Measurements from ENCODE around the gene PPFIA1. TPM values are rescaled to one million over a fixed set of nuclear protein-coding genes. Genes with fewer than 3 reads are reported as not detected.
"Not testable (repeated sequence)": the region's sequence is repeated elsewhere in the genome, so short reads cannot be mapped to it uniquely, and the experiment has no call there.

PPFIA1 gene
- total RNA-seq, 1 donor from 2014 or later = 49.6 TPM

DNA sequence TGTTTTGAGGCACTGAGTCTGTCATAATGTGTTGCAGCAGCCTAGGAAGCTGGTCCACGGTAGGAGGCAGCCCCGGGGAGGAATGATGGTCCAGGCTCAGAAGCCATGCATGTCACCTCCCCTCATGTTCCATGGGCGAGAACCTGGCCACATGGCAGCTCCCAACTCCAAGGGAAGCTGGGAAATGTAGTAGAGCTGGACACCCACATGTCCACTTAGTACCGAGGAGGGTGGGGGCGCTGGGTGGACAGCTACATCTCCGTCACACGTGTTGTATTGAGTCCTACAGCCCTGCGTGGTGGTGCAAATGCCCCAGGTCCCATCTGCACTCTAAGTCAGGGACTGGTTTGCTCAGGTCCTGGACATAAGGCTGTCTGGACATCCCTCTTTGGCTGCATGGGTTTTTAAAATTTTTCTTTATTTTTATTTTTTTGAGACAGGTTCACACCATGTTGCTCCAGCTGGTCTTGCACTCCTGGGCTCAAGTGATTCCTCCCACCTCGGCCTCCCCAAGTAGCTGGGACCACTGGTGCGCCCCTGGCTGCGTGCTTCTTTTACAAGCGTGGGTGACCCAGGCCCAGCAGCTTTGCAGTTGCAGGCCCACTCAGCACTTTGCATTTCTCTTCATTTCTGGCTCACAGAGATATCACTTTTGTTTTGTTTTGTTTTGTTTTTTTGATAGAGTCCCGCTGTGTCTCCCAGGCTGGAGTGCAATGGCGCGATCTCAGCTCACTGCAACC is 123.9 kb downstream of the PPFIA1 start:
- DNase-seq (ENCODE audit: low spot score) = no peak

DNA sequence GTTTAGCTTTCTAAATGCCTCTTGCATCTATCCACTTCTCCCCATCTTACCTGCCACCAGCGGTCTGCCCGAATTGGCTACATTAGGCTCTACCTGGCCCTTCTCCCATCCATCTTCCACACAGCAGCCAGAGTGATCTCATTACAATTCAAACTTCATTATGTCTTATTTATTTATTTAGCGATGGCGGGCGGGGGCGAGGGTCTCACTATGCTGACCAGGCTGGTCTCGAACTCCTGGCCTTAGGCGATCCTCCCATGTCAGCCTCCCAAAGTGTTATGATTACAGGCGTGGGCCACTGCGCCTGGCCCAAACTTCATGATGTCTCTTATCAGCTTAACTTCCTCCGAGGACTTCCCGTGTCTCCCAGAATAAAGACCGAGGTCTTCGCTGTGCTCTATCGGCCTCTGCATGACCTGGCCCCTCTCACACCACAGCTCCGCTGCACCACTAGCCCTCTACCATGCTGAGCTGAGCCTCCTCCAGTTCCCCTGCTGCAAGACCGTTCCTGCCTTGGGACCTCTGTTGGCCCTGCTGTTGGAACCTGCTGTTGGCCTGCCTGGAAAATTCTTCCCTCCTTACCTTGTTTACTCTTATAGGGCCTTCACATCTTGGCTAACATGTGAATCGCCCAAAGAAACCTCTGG is 127.0 kb downstream of the PPFIA1 start:
- DNase-seq (ENCODE audit: low spot score) = peak; percentile 5

DNA sequence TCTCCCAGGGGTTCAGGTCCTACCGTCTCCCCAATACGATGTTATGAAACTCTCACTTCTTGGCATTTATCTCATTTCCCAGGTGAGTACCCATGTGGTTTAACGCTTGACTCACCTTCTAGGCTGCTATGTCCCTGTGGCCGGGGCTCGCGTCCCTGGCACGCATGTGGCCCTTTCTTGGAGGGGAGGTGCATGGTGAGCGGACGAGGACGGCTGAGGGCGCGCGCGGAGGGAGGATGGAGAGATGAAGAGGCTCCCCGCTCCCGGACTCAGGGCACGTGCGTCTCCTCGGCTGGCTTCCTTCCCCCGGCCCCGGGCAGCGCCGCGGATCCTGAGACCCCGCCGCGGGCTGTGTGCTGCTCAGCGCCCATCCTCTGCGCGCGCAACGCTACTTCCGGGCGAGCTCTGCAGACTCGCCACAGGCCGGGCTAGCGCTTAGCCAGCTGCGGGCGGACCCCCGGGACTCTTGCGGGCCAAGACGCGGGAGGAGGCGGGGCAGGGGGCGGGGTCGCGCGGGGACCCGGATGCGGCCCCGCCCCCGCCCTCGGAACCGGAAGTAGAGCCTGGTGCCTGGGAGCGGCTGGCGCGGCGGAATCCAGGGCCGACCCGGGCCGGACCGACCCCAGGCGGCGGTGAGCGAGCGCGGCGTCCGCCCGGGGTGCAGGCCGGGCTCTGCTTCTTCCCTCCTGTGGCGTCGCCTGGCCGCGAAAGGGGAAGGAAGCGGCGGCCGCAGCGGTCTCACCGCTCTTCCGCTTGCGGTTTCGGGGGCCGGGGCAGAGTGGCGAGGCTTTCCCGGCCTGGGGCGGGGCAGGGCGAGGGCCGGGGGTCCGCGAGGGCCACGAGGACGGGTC is 127.7 kb downstream of the PPFIA1 start, which contains the start of gene CTTN:
Gene CTTN (plus strand): TSS at position 547 of the 851 bp plus-strand sequence. CDS start 8,769 bp downstream, outside the sequence.
- DNase-seq (ENCODE audit: low spot score) = peak; percentile 82

DNA sequence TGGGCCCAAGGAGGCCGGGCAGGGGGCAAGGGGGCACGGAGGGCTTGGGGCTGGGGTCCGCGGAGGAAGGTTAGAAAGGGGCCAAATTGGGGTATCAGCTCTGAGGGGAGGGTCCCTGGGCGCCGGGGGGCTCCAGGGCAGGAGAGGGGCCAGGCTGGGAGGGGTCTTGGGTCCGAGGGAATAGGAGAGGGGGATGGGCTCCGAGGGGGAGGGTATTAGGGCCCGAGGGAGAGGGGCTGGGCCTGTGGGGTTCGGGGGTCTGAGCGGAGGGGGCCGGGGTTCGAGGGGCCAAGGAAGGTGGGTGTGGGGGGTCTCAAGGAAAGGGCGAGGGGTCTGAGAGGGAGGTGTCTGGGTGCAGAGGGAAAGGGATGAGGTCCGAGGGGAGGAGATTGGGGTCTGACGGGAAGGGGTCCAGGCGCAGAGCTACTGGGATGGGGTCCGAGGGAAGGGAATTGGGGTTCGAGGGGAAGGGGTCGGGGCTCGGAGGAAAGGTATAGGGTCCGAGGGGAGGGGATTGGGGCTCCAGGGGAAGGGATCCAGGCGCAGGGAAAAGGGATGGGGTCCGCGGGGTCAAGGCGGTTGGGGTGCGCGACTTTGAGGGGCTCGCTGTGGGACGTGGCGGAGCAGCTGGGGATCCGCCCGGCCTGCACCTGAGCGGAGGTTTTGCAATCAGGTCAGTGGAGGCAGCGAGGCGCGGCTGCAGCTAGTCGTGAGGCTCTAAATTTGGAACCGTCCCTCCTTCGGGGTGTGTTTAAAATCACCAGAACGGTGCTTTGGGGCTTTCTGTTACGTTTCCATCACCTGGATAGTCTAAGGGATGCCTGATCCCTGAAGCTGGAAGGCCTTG is 128.6 kb downstream of the PPFIA1 start:
- no peak for DNase-seq (ENCODE audit: low spot score)

DNA sequence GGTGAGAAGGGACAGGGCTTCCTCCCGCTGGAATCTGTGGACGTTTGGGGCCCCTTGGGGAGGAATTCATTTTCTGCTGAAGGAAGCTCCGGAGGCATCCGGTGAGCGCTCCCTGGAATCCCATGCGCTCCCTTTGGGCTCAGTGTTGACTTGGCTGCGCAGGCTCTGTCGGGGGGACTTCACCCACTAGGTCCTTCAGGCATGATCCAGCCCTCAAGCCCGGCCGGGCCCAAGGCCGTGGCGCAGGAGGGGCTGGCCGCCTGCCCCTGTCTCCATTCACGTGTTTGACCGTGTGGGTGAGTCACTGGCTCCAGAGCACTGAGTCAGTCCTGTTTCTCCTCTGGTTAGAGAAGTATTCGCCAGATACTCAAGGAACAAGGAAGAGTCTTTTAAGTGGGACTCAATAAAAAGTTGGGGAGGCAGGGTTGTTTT is 129.2 kb downstream of the PPFIA1 start:
- peak; percentile 86 for DNase-seq (ENCODE audit: low spot score)

DNA sequence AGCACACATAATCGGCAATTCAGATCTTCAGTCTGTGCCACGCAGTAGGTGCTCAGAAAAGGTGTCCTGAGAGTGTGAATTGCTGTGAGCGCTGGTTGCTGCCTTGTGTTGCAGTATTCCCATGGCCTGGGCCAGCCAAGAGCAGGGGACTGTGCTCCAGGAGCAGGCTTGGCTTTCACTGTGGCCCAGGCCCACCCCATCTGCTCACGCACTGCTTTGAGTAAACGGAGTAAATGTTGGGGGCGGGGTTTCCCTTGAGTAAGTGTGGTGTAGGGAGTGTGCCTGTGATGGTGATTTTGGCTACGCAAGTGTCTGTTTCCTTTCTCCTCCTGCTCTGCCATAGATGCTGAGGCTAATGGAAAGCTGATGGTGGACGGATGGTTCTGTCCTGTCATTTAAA is 130.2 kb downstream of the PPFIA1 start:
- no peak for DNase-seq (ENCODE audit: low spot score)

DNA sequence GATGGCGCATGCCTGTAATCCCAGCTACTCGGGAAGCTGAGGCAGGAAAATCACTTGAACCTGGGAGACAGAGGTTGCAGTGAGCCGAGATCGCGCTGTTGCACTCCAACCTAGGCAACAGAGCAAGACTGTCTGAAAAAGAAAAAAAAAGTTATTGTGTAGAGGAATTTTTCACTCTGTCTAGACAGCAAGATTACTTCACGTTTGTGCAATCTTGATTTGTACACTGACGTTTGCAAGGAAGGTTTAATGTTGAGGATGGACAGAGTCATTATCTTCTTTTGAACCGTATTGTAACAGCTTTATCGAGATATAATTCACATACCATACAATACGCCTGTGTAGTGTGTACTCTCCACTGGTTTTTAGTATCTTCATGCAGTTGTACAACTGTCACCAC is 131.5 kb downstream of the PPFIA1 start:
- no peak for DNase-seq (ENCODE audit: low spot score)

DNA sequence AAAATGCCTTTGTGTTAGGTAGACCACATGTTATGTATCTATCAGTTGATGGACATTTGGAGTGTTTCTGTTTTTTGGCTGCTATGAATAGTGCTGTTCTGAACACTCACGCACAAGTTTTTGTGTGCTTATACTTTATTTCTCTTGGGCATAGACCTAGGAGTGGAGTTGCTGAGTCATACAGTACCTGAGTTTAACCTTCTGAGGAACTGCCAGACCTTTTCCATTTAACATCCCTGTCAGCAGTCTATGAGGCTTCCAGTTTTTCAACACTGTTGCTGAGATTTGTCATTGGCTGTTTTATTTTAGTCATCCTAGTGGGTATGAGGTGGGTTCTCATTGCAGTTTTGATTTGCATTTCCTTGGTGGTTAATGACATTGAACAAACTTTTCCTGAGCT is 132.2 kb downstream of the PPFIA1 start:
- DNase-seq (ENCODE audit: low spot score) = no peak

DNA sequence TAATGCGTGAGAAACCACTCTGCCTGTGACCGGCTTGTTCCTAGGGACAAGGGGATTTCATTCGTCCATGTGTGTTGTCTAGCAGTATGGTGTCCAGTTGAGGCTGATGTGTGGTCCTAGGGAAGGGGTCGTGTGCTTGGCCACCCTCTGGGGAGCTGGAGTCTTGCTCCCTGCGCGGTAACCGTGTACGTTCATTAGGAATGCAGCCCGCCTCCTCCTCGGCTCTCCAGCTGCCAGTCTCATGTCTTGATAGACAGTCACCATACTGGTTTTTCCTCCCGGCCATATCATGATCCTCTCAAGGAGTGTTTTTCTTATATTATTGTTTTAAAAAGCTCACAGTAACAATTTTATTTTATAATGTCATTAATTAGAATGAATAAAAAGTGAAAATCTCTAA is 133.8 kb downstream of the PPFIA1 start:
- no peak for DNase-seq (ENCODE audit: low spot score)

DNA sequence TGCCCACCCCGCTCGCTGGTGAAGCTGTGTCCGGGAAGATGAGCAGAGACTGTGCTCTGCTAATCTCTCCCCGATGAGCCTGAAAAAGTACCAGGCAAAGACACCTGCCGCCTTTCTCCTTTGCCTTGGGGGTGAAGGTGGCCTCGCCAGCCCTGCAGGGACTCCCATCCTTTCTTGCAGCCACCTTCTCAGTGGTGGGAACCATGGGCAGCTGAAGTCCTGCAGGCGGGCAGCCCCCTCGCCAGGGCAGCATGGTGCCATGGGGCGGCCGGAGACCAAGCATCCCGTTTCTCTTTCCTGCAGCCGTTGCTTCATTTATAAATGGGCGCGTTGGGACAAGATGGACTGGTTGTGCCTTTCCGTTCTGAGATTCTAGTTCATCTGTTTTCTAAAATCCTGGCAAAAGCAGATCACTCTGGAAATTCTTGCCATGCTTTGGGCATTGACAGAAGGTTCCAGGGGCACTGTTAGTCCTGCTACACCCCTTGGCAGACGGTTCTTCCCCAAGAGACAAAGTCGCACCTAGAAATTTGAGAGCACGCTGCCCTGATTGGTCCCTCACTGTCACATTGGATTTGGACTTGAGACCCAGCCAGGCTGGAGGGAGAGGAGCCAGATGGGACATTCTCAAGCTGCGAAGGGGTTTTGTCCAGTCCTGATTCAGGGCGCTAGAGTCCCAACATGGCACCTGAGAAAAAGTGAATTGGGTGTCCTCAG is 135.3 kb downstream of the PPFIA1 start:
- no peak for DNase-seq (ENCODE audit: low spot score)

DNA sequence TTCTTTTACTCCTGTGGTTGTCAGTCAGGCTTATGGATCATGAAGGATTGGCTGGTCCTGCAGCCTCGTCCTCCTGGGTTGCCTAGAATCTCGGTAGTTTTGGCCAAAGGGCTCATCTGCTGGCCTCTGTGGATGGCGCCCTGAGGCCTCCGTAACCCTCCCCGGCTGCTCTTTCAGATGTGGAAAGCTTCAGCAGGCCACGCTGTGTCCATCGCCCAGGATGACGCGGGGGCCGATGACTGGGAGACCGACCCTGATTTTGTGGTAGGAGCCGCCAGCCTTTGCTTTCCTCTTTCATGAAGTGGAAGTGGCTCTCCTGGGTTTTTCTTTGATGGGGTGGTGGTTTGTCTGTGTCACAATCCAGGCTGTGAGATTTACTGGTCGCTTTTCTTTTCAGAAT is 136.6 kb downstream of the PPFIA1 start:
- DNase-seq (ENCODE audit: low spot score) = no peak

DNA sequence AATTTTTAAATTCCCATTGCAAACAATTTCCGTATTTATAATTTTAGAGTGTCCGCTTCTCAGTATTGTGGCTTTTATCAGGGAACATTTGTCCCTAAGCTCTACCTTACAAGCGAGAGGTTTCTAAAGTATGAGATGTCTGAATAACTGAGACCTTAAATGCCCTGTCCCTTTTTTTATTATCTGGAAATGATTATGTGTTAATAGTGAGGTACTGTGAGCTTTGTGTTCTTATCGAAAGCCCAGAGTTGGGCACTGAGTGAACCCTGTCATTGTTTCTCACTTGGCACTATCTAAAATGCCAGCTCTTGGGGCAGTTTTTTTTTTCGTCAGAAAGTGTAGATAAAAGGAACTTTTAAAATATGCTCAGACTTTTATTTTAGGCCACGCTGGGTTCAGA is 137.3 kb downstream of the PPFIA1 start:
- no peak for DNase-seq (ENCODE audit: low spot score)

DNA sequence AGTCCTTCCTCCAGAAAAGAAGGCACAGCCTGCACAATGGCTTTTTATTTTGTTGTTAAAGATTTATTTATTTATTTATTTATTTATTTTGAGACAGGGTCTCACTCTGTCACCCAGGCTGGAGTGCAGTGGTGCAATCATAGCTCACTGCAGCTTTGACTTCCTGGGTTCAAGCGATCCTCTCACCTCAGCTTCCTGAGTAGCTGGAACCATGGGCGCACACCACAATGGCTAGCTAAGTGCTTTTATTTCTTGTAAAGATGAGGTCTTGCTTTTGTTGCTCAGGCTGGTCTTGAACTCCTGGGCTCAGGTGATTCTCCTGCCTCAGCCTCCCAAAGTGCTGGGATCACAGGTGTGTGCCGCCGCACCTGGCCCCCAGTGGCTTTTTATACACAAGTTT is 137.8 kb downstream of the PPFIA1 start:
- DNase-seq (ENCODE audit: low spot score) = not testable (repeated sequence)

DNA sequence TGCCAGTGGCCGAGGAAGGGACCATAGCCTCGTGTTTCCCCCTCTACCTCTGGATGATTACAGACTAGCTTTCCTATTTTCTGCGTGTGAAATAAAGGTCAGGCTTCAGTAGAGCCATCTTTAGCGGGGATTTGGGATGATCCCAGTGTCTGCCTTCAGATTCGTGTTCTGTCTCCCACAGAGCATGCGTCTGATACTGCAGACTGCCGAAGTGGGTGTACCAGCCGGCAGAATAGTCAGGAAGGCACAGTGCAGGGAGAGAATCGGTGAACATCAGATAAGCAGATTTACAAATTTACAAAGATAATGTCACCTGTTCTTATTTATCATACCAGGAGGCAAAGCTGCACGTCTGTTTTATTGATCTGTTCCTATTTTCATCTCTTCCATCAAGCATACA is 138.9 kb downstream of the PPFIA1 start:
- DNase-seq (ENCODE audit: low spot score) = no peak

DNA sequence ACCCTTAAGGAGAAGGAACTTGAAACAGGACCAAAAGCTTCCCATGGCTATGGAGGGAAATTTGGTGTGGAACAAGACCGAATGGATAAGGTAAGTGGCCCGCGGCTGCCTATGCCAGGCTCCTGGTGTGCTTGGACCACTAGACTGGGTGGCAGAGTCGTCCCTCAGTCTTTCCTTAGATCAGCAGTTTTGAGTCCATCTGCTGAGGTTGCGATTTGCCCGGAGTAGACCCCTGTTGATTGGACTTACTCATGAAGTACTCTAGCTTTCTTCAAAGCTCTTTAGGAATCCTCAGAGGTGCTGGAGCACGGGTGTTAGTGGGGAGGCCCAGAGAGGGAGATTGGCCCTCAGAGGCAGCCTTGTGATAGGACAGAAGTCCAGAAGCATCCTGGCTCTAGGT is 139.4 kb downstream of the PPFIA1 start:
- DNase-seq (ENCODE audit: low spot score) = no peak

DNA sequence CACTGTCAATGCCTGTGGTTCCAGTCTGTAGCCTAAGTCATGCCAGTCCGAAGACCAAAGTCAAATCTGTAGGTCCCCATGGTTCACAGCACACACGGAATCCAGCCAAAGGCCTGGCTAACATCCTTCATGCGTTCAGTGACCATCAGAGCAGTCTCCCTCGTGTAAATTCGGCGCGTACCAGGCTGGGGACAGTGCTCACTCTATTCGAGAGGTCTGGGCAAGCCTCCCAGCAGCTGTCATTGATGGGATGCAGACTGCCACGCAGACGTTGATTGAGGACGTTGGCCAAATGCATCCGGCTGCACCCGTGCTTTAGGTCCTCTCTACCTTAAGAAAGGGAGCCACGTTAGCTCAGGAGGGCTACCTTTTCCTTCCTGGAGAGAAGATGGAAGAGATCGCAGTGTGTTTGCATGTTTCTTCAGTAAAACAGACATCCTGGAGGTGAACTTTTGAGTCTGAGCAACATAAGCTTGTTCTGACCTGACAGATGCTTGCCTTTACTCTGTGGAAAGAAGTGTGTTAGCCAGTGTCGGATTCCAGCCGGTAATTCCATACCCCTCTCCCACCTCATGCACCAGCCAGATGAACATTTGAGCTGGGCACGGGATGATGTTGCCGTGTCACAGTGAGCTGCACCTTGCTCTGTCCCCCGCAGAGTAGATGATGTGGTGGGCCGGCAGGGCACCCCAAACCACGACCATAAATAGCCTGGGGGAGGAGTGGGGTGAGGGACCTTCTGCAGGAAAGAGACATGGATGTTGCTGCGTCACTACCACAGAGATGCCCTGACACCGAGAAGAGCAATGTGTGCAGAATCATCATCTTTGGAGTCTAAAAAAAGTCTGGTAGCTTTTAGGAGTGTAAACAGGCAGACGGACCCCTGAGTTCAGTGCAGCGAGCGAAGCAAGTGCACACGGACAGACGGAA is 140.1 kb downstream of the PPFIA1 start:
- no peak for DNase-seq (ENCODE audit: low spot score)

DNA sequence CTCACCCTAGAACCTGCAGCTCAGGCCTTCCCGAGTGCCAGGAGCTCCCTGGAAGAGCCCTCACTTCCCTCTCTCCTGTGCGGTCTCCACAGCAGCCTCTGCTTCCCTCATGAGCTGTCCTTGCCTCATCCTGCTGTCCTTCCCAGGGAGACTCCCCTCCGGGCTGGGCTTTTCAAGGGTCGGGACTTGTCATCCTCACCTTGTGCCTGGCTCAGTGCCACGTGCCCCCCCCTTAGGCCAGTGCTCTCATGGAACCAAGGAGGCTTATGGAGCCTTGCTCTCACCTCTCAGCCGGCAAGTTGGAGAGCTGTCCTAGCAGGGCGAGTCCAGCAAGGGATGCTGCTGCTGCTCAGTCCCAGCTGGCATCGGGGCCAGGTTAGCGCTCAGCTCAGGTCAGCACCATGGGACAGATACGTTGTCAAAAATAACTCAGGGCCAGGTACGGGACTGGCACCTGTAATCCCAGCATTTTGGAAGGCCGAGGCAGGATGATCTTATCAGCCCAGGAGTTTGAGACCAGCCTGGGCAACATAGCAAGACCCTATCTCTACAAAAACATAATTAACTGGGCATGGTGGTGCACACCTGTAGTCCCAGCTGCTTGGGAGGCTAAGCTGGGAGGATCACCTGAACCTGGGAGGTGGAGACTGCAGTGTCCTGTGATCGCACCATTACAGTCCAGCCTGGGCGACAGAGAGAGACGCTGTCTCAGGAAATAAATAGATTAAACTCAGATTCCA is 141.4 kb downstream of the PPFIA1 start:
- DNase-seq (ENCODE audit: low spot score) = no peak

DNA sequence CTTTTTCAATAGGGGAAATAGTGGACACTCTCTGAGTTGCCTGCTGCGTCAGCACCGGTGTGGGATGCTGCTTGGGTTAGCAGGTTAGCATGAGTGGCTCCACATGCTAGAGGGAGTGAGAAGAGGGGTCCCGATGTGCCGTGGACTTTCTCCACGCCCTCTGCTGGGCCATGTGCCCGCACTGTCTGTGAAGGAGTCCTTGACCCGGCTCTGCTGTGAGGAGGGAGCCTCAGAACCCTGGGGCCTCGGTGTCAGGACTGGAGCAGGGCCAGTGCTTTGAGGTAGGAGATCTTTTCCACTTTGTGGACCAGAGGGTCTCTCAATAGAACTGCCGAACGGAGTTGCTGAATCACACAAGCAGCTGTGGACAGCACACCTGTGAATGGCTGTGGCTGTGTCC is 142.7 kb downstream of the PPFIA1 start:
- no peak for DNase-seq (ENCODE audit: low spot score)

Measured in umbilical cord (tissue), 2 donors.